ENCODE data around the gene LTBP3.
"Not testable (repeated sequence)": the region's sequence is repeated elsewhere in the genome, so short reads cannot be mapped to it uniquely, and the experiment has no call there.

Gene LTBP3

DNA sequence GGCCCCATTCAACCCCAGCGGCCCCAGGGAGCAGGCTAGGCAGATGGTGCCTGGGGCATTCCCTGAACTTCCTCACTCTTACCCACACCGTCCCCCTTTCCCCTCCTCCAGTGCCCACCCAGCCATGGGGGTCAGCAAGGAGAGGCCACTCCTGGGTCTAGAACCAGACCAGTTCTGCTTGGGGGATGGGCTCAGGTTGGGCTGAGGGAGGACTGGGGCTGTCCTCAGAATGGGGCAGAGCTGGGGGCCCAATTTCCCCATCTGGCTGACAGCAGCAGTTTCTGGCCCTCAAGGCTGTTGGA lies 20.9 kb downstream of the LTBP3 start:
- no peak for DNase-seq (ENCODE audit: low read depth in 2 of 2)

DNA sequence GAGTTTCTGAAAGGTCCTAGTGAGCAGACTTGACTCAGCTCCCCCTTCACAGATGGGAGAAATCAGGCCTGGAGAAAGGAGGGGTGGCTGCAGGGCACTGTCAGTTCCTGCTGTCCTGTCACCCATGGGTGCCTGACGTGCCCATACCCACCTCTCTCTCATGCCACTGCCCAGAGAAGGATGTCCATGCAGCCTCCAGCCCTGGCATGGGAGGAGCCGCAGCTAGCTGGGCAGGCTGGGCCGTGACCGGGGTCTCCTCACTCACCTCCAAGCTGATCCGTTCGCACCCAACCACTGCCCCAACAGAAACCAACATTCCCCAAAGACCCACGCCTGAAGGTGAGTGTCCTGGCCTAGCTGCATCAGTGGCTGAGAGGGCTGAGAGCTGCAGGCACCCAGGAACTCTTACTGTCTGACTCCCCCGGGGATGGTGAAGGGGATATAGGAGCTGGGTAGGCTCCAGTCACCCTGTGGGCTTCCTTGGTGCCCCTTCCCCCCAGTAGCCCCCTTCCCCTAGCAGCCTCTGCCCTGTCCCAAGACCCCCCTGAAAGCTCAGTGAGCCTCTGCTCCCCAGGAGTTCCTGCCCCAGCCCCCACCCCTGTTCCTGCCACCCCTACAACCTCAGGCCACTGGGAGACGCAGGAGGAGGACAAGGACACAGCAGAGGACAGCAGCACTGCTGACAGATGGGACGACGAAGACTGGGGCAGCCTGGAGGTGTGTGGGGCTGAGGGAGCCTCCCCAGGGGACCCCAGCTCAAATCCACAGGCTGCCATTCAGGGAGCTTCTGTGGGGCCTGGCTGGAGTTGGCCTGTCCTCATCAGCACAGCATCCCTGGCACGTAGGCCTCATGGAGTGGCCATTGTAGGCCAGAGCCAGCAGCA lies 21.5 kb downstream of the LTBP3 start:
- no peak for DNase-seq (ENCODE audit: low read depth in 2 of 2)

DNA sequence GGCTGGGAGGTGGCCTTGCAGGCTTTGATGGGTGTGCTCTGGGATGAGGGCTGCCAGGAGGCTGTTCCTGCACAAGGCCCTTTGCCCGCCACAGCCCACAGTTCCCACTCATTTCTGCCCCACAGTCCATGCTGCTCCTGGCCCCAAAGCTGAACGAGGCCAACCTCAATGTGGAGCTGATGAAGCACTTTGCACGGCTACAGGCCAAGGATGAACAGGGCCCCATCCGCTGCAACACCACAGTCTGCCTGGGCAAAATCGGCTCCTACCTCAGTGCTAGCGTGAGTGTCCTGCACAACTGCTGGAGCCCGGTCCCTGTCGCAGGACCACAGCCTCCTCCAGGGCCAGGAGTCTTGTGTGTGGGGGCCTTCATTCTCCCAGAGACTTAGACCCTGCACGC lies 23.1 kb downstream of the LTBP3 start:
- no peak for DNase-seq (ENCODE audit: low read depth in 2 of 2)

DNA sequence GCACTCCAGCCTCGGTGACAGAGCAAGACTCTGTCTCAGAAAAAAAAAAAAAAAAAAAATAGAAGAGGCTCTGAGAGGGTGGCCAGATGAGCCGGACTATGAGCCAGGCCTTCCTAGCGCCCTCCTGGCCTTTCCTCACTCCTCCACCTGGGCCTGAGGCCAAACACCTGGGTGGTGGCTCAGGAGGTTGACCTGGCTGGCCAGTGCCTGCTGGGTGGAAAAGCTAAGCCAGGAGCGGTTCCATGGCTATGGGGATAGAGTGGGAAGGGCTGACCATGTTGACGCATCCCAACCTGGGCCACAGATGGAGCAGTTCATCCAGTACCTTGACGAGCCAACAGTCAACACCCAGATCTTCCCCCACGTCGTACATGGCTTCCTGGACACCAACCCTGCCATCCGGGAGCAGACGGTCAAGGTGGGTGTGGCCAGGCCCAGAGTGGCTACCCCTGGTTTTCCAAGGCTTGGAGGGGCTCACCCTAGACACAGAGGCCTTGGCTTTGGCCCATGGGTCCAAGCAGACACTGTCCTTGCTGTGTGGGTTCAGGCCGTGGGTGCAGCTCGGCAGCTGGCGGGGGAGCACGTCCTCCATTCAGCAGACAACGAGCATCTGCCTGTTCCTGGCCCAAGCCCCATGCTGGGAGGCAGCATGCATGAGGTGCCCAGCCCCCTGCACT lies 25.6 kb downstream of the LTBP3 start:
- no peak for DNase-seq (ENCODE audit: low read depth in 2 of 2)

DNA sequence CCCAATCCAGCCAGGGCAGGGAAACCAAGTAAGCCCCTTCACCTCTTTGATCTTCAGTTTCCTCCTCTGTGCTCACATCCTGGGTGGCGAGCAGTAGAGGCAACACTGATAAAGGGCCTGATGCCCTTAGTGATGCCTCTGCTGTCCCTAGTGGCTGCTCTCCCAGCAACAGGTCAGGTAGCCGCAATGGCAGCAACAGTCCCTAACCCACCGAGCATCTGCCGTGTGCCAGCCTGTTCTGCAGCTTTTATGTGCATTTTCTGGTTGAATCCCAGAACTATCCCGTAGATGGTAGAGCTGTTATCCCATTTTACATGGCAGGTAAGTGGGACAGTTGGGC lies 28.0 kb downstream of the LTBP3 start:
- DNase-seq (ENCODE audit: low read depth in 2 of 2) = no peak

DNA sequence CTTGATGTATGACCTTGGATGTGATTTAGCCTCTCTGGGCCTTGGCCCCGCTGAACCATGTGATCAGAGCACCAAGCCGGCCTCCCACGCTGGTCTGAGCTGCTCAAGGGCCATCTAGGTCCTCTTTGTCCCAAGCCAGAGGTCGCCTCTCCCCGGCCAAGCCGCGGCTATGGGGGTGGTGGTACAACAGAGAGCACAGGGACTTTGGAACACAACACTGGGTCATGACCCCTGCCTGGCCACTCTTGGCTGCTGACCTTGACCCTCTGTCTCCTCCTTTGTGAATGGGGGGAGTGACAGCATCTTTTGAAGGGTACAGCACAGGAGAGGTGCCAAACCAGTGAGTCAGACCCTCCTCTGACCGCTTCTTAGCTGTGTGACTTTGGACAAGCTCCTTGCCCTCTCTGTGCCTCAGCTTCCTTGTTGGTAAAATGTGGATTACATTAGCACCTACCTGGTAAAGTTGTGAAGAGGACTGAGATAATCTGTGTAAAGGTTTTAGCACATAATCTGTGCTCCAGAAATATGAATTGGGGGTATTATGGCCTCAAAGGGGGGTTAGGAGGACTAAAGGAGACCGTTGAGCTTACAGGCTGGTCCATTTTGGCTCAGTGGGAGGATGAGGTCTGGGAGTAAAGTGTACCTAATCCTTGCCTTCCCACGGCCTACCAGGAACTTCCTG lies 28.5 kb downstream of the LTBP3 start:
- DNase-seq (ENCODE audit: low read depth in 2 of 2) = no peak

DNA sequence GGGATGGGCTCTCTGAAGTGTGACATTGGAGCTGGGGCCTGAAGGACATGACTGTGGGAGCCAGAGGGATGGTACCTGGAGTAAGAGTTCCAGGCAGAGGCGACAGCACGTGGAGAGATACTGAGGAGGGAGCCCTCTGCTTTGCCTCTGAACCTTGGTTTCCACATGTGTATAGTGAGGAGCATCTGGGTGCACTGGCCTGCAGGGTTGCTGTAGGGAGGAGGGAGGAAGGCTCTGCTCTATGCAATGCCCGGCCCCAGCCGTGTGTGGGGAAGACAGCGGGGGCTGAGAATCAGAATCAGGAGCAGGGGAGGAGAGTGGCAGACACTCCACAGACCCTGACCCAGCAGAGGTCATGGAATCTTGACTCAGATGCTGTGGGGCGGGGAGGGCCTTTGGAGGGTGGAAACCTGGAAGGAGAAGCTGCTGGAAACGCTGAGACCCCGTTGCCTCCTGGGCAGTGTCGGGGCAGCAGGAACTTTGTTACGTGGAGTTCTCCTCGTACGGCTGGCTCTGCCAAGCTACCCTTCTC lies 29.3 kb downstream of the LTBP3 start:
- DNase-seq (ENCODE audit: low read depth in 2 of 2) = no peak

DNA sequence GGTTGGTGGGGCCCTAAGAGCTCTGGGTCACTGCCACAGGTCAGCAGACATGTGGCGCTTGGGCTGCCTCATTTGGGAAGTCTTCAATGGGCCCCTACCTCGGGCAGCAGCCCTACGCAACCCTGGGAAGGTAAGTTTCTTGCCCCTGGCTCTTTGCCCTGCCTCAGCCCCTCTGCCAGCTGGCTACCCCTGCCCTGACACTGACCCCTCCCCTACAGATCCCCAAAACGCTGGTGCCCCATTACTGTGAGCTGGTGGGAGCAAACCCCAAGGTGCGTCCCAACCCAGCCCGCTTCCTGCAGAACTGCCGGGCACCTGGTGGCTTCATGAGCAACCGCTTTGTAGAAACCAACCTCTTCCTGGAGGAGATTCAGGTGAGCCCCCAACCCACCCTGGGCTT lies 31.4 kb downstream of the LTBP3 start:
- no peak for DNase-seq (ENCODE audit: low read depth in 2 of 2)

DNA sequence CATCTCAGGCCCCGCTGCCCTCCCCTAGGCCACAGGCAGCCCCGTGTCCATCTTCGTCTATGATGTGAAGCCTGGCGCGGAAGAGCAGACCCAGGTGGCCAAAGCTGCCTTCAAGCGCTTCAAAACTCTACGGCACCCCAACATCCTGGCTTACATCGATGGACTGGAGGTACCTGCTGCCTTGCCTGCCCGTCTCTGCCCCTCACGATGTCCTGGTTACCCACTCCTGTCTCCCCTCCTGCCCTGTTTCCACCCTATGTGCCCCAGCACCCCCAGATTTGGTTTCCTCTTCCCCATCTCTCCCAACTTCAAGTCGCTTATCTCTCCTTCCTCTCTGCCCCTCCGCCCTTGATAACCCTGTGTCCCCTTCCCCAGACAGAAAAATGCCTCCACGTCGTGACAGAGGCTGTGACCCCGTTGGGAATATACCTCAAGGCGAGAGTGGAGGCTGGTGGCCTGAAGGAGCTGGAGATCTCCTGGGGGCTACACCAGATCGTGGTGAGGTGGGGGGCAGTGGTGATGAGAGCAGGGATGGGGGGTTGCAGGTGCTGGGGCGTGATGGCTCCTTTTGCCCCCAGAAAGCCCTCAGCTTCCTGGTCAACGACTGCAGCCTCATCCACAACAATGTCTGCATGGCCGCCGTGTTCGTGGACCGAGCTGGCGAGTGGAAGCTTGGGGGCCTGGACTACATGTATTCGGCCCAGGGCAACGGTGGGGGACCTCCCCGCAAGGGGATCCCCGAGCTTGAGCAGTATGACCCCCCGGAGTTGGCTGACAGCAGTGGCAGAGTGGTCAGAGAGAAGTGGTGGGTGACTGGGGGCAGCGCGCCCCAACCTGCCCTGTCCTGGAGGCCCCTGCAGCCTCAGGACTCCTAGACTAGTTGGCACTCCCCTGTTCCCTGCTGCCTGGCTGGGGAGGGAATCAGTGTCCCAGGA lies 32.3 kb downstream of the LTBP3 start:
- DNase-seq (ENCODE audit: low read depth in 2 of 2) = no peak

DNA sequence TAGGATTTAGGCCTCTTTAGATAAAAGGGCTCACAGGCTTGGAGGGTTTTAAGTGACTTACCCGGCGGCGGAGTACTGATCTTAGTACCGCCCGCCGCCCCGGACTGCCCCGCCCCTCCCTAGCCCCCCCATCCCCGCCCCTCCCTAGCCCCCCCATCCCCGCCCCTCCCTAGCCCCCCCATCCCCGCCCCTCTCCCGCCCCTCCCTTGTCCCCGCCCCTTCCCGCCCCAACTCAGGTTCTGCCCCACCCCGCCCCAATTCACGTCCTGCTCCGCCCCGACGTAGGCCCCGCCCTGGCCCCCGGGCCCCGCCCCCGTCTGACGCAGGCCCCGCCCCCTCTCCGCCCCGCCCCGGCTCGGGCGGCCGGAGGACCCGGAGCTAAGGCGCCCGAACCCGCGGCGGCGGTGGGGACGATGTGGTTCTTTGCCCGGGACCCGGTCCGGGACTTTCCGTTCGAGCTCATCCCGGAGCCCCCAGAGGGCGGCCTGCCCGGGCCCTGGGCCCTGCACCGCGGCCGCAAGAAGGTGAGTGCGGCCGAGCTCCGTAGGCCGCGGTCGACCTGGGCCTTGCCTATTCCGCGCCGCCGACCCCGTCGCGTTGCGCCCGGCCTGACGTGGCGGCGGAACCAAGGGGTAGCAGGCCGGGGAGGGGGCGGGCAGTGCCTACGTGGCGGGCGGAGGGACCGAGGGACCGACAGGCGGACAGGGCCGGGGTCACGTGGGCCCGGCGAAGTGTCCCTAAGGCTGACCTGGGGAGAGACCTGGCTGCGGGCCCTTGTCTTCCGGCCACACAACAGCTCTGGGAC lies 33.2 kb downstream of the LTBP3 start, which contains the start of gene SCYL1:
SCYL1 (plus strand) TSS at position 343 of the 805 bp plus-strand sequence; CDS start at position 414, 71 bp downstream.
- DNase-seq (ENCODE audit: low read depth in 2 of 2) = peak; percentile 82

DNA sequence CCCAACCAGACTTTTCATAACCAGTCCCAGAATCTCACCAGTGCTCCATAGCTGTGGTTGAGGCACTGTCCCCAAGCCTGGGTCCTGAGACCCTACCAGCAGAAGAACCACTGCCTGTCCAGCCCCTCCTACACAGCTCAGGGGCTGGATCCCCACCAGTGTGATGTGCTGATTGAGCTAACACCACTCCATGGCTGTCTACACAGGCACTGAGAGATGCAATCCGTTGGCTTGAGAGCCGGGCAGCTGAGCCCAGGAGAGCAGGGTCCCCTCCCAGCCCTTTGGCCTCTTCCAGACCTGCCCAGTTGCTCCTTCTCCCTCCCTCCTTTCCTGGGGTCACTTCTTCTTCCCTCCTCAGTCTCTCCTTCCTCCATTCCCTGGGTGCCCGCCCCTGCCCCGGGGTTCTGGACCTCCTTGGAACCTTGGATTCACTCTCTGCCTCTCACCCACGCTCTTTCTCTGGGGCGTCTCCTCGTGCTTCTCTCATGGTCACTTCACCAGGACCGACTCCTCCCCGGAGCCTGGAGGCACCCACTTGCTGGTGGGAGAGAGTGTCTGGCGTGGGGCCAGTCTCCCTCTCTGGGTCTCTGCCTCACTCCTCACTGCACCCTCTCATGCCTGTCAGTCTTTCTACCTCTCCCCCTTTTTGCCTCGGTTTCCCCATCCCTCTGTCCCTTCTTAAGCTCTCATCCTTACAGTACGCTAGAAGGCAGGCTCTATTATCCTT lies 34.0 kb downstream of the LTBP3 start:
- no peak for DNase-seq (ENCODE audit: low read depth in 2 of 2)

DNA sequence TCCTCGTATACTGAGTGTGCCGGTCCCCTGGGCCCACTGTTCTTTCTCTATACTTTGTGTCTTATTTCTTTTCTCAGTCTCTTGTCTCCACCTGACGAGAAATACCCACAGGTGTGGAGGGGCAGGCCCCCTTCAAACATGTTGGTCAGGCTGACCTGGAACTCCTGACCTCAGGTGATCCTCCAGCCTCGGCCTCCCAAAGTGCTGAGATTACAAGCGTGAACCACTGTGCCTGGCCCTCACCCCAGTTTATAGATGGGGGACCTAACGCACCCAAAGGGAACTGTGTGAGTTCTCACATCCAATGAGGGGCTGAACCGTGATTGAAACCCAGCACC lies 34.6 kb downstream of the LTBP3 start:
- DNase-seq (ENCODE audit: low read depth in 2 of 2) = not testable (repeated sequence)

DNA sequence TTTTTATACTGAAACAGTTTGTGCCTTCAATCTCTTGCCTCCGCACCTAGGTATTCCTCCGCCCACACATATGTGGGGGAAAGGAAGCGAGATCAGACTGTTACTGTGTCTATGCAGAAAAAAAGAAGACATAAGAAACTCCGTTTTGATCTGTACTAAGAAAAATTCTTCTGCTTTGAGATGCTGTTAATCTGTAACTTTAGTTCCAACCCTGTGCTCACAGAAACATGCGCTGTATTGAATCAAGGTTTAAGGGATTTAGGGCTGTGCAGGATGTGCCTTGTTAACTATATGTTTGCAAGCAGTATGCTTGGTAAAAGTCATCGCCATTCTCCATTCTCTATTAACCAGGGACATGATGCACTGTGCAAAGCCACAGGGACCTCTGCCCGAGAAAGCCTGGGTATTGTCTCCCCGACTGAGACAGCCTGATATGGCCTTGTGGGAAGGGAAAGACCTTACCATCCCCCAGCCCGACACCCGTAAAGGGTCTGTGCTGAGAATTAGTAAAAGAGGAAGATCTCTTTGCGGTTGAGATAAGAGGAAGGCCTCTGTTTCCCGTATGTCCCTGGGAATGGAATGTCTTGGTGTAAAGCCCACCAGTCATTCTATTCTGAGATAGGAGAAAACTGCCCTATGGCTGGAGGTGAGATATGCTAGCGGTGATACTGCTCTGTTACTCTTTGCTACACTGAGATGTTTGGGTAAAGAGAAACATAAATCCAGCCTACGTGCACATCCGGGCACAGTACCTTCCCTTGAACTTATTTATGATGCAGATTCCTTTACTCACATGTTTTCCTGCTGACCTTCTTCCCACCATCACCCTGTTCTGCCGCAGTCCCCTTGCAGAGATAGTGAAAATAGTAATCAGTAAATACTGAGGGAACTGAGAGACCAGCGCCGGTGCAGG lies 35.2 kb downstream of the LTBP3 start:
- not testable (repeated sequence) for DNase-seq (ENCODE audit: low read depth in 2 of 2)

DNA sequence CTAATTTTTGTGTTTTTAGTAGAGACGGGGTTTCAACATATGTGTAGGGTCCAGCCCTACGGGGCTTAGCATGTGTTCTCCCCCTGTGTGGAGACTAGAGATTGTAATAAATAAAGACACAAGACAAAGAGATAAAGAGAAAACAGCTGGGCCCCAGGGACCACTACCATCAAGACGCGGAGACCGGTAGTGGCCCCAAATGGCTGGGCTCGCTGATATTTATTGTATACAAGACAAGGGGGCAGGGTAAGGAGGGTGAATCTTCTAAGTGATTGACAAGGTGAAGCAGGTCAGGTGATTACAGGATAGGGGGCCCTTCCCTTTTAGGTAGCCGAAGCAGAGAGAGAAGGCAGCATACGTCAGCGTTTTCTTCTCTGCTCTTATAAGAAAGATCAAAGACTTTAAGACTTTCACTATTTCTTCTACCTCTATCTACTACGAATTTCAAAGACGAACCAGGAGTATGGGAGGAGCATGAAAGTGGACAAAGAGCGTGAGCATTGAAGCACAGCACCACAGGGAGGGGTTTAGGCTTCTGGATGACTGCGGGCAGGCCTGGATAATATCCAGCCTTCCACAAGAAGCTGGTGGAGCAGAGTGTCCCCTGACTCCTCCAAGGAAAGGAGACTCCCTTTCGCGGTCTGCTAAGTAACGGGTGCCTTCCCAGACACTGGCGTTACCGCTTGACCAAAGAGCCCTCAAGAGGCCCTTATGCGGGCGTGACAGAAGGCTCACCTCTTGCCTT lies 36.2 kb downstream of the LTBP3 start:
- DNase-seq (ENCODE audit: low read depth in 2 of 2) = not testable (repeated sequence)

DNA sequence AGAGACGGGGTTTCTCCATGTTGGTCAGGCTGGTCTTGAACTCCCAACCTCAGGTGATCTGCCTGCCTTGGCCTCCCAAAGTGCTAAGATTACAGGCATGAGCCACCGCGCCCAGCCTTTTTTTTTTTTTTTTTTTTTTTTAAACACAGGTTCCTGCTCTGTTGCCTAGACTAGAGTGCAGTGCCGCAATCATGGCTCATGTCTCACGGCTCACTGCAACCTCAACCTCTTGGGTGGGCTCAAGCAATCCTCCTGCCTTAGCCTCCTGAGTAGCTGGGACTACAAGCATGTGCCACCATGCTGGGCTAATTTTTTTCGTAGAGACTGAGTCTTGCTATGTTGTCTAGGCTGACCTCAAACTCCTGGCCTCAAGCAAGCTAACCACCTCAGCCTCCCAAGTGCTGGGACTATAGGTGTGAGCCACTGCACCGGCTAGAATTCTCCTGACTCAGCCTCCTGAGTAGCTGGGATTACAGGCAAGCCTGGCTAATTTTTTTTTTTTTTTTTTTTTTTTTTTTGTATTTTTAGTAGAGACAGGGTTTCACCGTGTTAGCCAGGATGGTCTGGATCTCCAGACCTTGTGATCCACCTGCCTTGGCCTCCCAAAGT lies 39.1 kb downstream of the LTBP3 start:
- not testable (repeated sequence) for DNase-seq (ENCODE audit: low read depth in 2 of 2)

DNA sequence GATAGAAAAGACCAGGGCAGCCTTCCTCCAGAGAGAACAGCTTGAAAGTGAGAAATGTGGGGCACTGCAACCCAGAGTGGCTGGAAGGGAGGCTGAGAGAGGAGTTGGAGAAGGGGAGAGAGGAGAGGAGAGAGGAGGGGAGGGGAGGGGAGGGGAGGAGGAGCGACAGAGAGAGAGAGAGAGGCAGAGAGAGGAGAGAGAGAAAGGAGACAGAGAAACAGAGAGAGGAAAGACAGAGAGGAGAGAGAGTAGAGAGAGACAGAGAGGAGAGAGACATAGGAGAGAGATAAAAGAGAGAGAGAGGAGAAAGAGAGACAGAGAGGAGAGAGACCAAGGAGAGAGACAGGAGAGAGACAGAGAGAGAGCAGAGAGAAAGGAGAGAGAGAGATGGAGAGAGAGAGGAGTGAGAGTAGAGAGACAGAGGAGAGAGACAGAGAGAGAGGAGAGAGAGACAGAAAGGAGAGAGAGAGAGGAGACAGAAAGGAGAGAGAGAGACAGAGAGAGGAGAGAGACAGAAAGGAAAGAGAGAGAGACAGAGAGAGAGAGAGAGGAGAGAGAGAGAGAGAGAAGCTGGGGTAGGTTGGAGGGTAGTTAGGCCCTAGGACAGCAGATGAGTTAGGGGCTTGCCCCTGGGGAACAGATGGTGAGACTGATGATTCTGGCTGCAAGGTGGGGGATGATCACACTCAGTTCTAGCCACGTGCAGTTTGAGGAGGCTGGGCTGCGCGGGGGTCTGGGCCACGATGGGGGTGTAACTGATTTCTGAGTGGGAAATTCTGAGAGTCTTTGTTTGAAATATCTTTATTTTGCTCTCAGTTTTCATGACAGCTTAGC lies 41.8 kb downstream of the LTBP3 start:
- DNase-seq (ENCODE audit: low read depth in 2 of 2) = no peak

DNA sequence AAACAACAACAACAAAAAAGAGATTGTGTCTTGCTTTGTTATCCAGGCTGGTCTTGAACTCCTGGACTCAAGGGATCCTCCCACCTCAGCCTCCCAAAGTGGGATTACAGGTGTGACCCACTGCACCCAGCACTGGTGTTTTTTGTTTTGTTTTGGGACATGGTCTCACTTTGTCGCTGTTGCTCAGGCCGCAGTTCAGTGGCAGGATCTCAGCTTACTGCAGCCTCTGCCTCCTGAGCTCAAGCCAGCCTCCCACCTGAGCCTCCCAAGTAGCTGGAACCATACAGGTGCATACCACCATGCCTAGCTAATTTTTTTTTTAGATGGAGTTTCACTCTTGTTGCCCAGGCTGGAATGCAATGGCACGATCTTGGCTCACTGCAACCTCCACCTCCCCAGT lies 45.8 kb downstream of the LTBP3 start:
- not testable (repeated sequence) for DNase-seq (ENCODE audit: low read depth in 2 of 2)
